NCI-H2081 (cell line): Measurements from ENCODE around the gene PODXL2.
A peak's percentile ranks its signal among the peaks of the same experiment; 100 is the strongest.

Source experiments
- DNase-seq, 2 experiments: peaks; one replicate each; lab custom pipeline; 2025; lab: John Stamatoyannopoulos, UW

The PODXL2 gene, protein sequence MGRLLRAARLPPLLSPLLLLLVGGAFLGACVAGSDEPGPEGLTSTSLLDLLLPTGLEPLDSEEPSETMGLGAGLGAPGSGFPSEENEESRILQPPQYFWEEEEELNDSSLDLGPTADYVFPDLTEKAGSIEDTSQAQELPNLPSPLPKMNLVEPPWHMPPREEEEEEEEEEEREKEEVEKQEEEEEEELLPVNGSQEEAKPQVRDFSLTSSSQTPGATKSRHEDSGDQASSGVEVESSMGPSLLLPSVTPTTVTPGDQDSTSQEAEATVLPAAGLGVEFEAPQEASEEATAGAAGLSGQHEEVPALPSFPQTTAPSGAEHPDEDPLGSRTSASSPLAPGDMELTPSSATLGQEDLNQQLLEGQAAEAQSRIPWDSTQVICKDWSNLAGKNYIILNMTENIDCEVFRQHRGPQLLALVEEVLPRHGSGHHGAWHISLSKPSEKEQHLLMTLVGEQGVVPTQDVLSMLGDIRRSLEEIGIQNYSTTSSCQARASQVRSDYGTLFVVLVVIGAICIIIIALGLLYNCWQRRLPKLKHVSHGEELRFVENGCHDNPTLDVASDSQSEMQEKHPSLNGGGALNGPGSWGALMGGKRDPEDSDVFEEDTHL

DNA sequence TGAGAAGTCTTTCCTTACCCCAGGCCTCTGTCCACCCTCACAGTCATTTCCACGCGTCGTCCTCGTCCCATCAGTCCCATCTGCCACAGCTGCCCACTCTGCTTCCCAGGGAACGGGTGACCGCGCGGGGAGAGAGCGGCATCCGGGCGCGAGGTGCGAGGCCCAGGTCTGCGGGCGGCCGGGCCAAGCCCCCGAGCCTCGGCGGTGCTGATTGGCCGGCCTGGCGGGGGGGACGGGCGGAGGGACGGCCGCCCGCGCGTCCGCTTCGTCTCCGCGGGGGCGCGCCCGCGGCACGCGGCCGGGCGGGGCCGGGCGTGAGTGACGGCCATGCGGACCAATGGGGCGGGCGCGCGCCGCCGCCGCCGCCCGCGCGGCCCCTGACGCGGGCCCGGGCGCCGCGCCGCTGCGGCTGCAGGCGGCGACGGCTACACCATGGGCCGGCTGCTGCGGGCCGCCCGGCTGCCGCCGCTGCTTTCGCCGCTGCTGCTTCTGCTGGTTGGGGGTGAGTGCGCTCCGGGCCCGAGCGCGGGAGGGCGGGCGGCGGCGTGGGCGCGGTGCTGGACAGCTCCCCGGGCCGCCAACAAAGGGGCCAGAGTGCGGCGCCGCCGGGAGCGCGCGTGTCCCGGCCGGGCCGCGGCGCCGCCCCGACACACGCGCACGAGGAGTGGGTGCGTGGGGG, at the start of gene PODXL2:
TSS of gene PODXL2 (plus strand) at position 398 of the 679 bp plus-strand sequence. CDS start at position 433, 35 bp downstream.
- peak; percentile 87 to 88 for DNase-seq

DNA sequence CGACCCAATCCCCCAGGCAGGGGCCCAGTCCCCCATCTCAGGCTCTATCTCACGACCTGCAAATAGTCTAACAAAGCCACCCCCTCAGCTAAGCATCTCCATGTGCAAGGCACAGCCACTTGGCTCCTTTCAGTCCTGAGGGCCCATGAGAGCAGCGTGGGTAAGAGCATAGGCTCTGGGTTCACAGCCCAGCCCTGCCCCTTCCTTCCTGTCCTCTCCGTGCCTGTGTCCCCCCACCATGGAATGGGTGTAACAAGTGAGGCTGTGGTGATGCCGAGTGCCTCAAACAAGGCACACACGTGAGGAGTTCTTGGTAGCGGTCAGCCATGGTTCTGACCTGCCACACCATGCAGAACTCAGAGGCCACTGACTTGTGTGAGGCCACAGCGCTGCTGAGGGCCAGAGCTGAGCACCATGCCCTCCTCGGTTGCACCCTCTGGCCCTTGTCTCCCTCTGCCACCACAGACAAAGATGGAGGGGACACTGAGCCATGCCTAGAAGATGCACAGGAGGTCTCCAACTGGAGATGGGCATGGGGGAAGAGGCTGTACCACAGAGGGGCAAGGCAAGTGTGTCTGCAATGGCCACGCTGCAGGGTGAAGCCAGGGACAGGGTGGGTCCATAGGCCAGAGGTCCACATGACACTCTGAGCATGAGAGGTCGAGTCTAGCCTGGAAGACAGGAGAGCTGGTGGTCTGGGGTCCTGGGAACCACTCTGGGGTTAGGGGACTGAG, 48.5 kb upstream of the PODXL2 start:
- DNase-seq = no peak

DNA sequence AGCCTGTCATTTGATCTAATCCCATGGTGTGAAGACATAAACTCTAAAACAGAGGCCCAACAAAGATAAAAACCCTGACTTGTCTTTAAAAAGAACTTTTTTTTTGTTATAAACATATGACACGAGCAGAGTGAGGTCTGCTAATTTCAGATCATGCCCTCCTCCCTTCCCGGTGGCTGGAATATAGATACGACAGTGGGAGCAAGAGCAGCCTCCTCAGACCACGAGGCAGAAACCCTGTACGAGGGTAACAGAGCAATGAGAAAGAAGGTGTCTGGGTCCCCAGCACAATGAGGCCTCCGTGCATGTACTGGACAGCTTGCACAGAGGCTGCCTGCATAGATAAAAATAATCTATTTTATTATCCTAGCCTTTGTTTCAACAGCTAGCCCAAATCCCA, 44.3 kb upstream of the PODXL2 start:
- no peak for DNase-seq

DNA sequence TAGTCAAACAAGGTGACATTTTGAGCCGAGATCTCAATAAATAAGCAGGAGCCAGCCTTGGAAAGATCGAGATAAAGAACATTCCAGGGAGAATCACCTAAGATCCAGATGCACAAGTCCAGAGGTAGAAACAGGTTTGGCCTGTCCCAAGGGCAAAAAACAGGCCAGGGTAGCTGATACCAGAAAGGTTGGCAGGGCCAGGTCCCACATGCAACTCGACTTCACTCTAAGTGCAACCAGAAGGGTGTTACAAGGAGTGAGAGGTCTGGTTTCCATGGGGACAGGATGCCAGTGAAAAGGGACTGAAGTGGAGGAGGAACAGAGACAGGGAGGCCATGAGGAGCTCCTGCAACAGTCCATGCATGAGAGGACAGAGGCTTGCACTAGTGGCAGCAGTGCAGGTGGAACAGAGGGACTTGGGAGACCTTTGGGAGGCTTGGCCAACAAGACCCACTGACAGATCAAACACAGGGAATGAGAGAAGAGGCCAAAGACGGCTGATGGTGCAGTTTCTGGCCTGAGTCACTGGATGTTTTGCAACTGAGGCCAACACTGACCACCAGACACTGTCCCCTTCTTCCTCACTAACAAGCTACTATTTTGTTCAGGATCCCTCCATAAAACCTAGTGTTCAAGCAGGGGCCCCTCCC, 43.7 kb upstream of the PODXL2 start:
- no peak for DNase-seq

DNA sequence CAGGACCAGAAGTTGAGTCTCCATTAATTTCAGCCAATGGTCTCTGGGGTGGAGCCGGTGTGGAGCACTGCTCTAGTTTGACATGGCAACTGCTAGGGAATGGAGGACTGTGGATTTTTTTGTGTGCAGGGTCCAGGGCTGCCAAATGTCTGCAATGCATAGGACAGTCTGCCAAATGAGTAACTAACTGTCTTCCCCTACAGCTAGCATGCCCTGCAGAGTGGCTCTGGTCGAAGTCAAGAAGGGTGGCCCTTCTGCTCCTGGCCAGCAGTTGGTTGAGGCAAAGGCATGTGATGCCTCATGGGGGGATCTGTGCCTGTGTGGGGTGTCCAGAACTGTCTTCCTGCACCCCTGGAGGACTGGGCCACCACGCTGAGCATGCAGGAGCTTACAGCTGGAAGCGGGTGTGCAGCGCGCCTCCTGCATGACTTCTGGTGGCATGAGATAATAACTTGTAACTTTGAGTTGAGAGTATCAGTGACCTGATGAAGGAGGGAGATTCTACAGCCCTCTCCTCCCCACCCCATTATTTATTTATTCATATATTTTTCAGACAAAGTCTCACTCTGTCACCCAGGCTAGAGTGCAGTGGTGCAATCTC, 43.1 kb upstream of the PODXL2 start:
- DNase-seq = no peak

DNA sequence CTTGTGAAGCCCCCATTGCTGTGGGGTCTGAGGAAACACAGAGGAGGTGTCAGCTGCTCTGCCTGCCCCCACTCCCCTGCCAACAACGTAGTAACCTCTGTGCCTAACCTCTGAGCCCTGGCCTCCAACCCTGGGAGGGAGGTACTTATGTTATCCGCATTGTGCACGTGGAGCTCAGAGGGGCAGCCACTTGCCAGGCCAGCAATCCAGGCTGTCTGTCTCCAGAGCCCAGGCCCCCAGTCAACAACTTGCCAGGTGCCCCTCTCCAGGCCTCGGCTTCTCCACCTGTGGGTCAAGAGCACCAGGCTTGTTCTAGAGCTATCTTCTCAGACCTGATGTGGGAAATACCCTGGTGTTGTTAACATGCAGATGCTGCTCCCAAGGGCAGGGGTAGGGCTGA, 41.1 kb upstream of the PODXL2 start:
- DNase-seq = no peak

DNA sequence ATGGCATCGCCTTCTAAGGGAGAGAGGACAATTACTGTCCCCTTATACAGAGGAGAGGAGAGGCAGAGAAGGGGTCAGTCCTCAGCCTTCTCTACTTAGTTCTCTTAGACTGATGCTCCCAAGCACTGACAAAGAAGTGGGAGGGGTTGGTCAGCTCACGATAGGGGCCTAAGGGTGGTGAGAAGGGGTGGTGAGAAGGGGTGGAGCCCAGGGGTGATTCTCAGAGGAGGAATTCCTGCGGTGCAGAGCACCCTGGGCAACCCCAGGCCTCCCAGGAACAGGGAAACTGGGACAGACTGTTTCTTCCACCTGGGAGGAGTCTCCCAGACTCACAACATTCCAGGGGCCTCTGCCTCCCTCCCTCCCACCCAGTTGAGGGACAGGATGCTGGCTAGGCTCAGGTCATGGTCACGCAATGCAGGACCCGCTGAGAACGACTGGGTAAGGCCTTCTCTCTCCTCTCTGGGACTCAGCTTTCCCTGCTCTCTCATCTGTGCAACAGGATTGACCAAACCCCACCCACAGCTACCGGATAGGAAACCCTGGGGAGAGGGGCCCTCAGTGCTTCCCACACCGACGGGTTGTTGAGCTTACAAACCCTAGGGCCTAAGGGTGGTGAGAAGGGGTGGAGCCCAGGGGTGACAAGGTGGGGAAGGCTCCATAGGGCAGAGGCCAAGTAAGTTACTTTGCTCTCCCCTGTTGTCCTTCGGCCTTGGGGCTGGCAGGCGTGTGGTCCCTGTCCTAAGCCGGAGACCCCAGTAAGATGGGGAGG, 40.0 kb upstream of the PODXL2 start:
- DNase-seq = no peak

DNA sequence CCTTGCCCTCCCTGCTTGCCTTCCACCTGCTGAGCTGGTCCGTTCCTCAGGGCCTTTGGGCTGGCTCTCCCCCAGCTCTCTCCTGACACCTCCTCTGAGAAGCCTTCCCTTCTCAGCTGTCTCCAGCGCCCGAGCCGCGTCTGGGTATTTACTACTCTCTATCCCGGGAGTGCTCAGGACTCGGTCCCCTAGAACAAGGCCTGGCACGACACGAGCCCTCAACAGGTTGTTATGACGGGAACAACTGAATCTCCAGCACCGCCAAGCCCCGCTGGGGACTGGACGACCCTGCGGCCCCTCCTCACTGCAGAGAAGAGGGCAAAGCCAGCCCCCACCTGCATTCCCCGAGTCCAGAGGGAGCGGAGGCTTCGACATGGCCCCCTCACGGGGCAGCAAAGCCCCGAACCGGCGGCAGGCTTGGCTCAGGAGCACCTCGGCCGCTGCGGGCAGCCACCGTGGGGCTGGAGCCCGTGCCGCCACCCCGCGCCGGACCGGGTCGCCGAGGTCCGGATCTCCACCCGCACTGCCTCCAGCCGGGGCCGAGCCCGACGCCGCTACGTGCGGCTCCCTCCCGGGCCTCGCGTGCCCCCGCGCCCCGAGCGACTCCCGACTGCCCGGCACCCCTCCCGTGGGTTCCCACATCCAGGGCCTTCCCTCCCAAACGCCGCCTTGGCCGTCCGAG, 39.2 kb upstream of the PODXL2 start:
- peak in 1 of 2 experiments; percentile 26 for DNase-seq

DNA sequence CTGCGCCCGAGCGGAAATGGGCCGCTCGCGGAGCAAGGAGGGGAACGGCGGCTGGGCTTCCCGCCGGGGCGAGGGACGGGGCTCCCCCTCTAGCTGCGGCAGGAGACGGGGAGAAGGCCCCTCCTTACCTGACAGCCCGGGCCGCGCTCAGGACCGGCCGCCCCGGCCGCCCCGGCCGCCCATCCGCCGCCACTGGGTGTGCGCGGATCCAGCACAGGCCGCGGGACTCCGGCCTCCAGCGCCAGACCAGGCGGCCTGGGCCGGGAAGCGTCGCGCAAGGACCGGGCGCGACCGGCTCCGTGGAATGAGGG, 38.7 kb upstream of the PODXL2 start:
- DNase-seq = peak in 1 of 2 experiments; percentile 64

DNA sequence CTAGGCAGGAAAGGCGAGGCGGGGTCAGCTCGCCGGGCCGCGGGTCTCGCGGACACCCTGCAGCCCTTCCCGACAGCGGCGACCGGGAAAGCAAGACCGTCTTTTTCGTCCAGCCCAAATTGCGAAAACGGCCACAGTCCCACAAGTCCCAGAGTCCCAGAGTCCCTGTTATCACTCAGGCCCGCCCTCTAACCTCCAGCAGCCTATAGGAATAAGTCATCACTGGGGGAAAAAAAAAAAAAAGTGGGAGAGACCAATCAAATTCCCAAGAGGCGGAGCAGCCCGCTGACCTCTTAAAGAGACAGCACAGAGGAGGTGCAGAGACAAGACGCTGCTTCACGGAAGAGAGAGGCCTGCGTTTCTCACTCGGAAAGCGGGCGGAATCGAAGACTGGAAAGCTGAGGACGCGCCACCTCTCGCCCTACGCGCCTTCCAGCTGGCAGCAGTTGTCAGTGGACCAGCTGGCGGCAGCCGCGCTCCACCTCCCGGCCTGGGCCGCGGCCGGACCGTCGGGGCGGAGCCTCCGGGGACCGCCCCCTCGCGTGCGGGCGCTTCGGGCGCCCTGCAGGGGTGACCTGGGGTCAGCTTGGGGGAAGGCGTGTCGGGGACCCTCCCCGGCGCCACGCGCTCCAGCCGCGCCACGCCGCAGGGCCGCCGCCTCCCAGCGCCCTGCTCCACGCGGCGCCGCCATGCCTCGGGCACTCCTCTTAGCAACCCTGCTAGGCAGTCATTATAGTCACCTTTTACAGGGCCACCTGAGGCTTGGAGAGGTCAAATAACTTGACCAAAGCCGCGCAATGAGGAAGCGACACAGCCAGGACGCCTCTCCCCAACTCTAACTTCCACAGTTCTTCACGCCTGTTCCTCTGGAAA, 38.2 kb upstream of the PODXL2 start, which contains the start of gene TPRA1:
TSS of gene TPRA1 (minus strand) at position 141 of the 873 bp plus-strand sequence. CDS start 10,587 bp downstream, outside the sequence.
- DNase-seq = peak; percentile 99 to 100

DNA sequence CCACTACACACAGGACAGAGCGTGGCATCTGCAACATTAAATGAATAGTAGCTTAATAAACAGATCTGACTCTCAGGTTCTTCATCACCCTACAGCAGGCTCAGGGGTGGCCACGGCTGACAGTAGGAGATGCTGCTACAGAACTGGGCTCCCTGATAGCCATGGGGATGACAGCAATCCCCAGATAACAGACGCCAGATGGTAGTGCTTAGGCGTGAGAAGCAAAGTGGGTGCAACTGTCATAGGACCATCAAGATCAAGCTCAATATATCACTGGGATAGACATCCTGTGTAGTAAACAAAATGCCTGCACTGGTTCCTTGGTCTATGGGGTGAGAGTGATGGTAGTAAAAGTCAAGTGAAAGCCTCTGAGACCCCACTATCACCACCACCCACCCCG, 35.8 kb upstream of the PODXL2 start:
- DNase-seq = no peak

DNA sequence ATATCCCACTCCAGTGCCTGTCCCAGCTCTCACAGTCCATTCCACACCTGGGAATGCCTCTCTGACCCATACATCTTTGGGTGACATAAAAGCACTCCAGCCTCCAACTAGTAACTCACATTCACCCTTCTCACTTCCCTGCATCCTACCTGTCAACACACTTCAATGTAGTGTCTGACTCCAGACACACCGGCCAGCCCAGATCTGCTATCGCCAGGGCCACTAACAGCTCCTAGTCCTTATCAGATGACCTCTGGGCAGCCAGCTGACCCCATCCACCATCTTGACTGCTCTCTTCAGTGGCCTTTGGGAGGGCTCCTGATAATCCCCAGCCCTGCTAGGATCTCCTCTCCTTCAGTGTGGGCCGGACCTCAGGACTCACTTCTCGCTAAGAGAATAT, 33.7 kb upstream of the PODXL2 start:
- no peak for DNase-seq

DNA sequence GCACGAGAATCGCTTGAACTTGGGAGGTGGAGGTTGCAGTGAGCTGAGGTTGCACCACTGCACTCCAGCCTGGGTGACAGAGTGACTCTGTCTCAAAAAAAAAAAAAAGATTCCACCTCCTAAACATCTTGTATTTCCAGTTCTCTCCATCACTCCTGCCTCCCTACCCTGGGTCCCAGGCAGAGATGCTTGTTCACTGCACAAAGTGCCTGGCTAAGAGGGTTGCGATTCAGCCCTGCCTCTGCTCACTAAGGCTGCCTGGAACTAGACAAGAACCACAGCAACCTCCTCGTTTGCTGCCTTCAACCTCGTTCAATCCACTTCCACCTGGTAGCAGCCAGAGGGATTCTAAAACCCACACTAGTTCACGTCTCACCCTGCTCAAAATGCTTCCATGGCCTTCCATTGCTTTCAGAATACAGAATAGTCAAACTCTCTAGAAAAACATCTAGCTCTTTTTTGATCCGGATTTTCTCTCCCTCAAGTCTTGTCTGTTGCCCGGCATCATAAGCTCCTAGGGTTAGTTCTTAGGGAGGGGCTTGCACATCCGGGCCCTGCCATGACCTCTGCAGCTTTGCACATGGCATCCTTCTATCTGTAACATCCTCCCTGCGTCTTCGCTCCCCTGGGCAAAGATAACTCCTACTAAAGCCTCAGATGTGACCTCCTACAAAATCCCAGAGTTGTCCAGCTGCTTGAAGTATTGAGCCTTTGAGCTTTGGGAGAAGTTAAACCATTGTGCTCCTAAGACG, 31.8 kb upstream of the PODXL2 start:
- no peak for DNase-seq

DNA sequence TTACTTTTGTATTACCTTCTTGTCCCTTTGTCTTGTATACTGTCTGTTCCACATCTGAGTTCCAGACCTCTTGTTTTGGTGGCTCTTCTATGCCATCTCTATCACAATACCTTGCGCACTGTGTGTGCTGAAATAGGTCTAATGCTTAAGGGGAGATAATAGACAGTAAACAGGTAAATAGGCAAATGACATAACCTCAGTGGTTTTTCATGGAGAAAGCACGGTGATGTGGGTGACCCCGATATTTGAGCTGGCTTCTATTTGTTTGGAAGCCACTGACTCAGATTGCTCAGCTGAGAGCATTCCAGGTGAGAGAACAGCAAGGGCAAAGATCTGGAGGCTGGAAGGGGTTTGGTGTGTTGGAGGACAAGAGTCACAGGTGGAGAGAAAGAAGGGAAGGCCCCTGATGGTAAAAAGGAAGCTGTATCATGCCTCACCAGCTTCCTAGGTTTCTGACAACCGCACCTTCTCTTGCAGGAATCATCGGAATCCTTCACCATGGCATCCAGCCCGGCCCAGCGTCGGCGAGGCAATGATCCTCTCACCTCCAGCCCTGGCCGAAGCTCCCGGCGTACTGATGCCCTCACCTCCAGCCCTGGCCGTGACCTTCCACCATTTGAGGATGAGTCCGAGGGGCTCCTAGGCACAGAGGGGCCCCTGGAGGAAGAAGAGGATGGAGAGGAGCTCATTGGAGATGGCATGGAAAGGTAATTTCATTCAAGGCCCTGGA, 30.0 kb upstream of the PODXL2 start:
- DNase-seq = peak in 1 of 2 experiments; percentile 27

DNA sequence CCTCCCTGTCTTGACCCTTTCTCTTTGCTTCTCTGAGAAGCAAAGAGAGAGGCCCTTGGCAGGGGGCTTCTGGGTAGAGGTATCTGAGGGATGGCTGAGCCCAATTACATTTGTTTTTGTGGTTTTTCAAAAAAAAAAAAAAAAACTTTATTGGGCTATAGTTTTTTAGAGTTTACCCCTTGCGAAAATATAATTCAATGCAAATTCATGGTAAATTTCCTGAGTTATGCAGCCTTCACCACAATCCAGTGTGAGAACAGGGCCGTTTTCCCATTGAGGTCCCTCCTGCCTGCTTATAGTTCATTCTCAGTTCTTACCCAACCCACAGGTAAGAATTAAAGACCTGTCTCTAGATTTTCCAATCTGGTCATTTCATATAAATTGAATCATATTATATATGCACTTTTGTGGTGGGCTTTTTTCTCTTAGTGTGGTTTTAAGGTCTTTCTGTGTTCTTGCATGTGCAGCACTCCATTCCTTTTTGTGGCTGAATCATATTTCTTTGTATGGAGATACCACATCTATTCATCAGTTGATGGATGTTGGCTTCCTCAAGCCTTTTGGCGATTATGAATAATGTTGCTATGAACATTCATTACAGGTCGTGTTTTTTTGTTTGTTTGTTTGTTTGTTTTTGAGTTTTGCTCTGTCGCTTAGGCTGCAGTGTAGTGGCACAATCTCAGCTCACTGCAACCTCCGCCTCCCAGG, 28.1 kb upstream of the PODXL2 start:
- no peak for DNase-seq

DNA sequence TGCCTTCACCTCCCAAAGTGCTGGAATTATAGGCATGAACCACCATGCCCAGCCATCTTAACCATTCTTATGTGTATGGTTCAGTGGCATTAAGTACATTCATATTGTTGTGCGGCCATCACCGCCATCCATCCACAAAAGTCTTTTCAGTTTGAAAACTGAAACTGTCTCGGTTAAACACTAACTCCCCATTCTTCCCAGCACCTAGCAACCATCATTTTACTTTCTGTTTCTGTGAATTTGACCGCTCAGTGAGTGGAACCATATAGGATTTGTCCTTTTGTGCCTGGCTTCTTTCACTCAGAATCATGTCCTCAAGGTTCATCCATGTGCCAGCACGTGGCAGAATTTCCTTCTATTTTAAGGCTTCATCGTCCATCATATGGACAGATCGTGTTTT, 24.9 kb upstream of the PODXL2 start:
- DNase-seq = no peak
